K562 (cell line): ENCODE data around the gene KANK4.

ENCODE experiments used
- EZH2 ChIP-seq: IDR thresholded peaks from 2 replicates; pipeline ENCODE4 v1.6.1; 2012; ENCODE audit warnings: low read depth, mild to moderate bottlenecking, inconsistent platforms, low read length, borderline replicate concordance
- SIRT6 ChIP-seq: IDR thresholded peaks from one replicate; pipeline ENCODE4 v1.6.1; 2012; ENCODE audit warnings: low read depth, mild to moderate bottlenecking, control low read depth, inconsistent platforms, low read length, moderate library complexity

DNA sequence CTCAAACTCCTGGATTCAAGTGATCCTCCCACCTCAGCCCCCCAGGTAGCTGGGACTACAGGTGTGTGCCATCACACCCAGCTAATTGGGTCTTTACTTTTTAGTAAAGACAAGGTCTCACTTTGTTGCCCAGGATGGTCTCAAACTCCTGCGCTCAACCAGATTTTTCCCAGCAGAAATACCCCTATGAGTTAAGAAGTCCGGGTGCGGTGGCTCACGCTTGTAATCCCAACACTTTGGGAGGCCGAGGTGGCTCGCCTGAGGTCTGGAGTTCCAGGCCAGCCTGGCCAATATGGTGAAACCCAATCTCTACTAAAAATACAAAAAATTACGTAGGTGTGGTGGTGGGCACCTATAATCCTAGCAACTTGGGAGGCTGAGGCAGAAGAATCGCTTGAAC is 131.1 kb downstream of the KANK4 start:
- TF ChIP-seq SIRT6: no peak
- no peak for TF ChIP-seq EZH2
